ENCODE data around the gene DBF4. TPM values are rescaled to one million over a fixed set of nuclear protein-coding genes. Genes with fewer than 3 reads are reported as not detected.

Gene DBF4
- total RNA-seq, 1 experiment from 2014 or later = 55.4 TPM

- DNase-seq (ENCODE audit: low spot score) (no peak), ATAC-seq (no peak)
- H3K4me3 Mint-ChIP-seq = no peak overlapping the region
- CTCF ChIA-PET = no interaction called here
- no peaks in the 10 kb centered on the region for H3K9me3 Mint-ChIP-seq
- POLR2A ChIA-PET = no interaction called here
- peak overlapping the region; percentile 37 for H3K27ac Mint-ChIP-seq
- H3K36me3 Mint-ChIP-seq = peaks cover 65% of the 10 kb centered on the region
- no peaks in the 10 kb centered on the region for H3K4me1 Mint-ChIP-seq
- no peak for TF ChIP-seq SOX15 (CRISPR knock-in tag; IDR thresholded peaks at IDR 0.05)
- TF ChIP-seq, protein P1, sequence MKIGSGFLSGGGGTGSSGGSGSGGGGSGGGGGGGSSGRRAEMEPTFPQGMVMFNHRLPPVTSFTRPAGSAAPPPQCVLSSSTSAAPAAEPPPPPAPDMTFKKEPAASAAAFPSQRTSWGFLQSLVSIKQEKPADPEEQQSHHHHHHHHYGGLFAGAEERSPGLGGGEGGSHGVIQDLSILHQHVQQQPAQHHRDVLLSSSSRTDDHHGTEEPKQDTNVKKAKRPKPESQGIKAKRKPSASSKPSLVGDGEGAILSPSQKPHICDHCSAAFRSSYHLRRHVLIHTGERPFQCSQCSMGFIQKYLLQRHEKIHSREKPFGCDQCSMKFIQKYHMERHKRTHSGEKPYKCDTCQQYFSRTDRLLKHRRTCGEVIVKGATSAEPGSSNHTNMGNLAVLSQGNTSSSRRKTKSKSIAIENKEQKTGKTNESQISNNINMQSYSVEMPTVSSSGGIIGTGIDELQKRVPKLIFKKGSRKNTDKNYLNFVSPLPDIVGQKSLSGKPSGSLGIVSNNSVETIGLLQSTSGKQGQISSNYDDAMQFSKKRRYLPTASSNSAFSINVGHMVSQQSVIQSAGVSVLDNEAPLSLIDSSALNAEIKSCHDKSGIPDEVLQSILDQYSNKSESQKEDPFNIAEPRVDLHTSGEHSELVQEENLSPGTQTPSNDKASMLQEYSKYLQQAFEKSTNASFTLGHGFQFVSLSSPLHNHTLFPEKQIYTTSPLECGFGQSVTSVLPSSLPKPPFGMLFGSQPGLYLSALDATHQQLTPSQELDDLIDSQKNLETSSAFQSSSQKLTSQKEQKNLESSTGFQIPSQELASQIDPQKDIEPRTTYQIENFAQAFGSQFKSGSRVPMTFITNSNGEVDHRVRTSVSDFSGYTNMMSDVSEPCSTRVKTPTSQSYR (CRISPR knock-in tag; IDR thresholded peaks at IDR 0.05) = no peak
- no peaks in the 10 kb centered on the region for H3K27me3 Mint-ChIP-seq (ENCODE audit: low read depth)
Observed at GRCh38 chr7:87895363-87895762, 19.1 kb downstream of the DBF4 start.

- CTCF ChIA-PET = no interaction called here
- DNase-seq (ENCODE audit: low spot score) (no peak), ATAC-seq (no peak)
- Mint-ChIP-seq H3K9me3 (no peaks in the 10 kb centered on the region), H3K4me3 (no peak overlapping the region), H3K27me3 (ENCODE audit: low read depth) (no peaks in the 10 kb centered on the region), H3K36me3 (peaks cover 67% of the 10 kb centered on the region), H3K4me1 (no peaks in the 10 kb centered on the region), H3K27ac (no peak overlapping the region)
- POLR2A ChIA-PET = no interaction called here
- TF ChIP-seq FOXJ3 (CRISPR knock-in tag; IDR thresholded peaks at IDR 0.05; ENCODE audit: borderline replicate concordance) = no peak
- TF ChIP-seq ZNF263 (CRISPR knock-in tag; IDR thresholded peaks at IDR 0.05; ENCODE audit: low read depth) = no peak
- no peak for TF ChIP-seq GRHL2 (CRISPR knock-in tag; IDR thresholded peaks at IDR 0.05; ENCODE audit: insufficient replicate concordance, severe bottlenecking)
- TF ChIP-seq, protein P2, sequence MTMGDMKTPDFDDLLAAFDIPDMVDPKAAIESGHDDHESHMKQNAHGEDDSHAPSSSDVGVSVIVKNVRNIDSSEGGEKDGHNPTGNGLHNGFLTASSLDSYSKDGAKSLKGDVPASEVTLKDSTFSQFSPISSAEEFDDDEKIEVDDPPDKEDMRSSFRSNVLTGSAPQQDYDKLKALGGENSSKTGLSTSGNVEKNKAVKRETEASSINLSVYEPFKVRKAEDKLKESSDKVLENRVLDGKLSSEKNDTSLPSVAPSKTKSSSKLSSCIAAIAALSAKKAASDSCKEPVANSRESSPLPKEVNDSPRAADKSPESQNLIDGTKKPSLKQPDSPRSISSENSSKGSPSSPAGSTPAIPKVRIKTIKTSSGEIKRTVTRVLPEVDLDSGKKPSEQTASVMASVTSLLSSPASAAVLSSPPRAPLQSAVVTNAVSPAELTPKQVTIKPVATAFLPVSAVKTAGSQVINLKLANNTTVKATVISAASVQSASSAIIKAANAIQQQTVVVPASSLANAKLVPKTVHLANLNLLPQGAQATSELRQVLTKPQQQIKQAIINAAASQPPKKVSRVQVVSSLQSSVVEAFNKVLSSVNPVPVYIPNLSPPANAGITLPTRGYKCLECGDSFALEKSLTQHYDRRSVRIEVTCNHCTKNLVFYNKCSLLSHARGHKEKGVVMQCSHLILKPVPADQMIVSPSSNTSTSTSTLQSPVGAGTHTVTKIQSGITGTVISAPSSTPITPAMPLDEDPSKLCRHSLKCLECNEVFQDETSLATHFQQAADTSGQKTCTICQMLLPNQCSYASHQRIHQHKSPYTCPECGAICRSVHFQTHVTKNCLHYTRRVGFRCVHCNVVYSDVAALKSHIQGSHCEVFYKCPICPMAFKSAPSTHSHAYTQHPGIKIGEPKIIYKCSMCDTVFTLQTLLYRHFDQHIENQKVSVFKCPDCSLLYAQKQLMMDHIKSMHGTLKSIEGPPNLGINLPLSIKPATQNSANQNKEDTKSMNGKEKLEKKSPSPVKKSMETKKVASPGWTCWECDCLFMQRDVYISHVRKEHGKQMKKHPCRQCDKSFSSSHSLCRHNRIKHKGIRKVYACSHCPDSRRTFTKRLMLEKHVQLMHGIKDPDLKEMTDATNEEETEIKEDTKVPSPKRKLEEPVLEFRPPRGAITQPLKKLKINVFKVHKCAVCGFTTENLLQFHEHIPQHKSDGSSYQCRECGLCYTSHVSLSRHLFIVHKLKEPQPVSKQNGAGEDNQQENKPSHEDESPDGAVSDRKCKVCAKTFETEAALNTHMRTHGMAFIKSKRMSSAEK (CRISPR knock-in tag; IDR thresholded peaks at IDR 0.05; ENCODE audit: borderline replicate concordance) = no peak
- TF ChIP-seq JAZF1 (CRISPR knock-in tag; IDR thresholded peaks at IDR 0.05) = no peak
- no peak for TF ChIP-seq CDX4 (CRISPR knock-in tag; IDR thresholded peaks at IDR 0.05; ENCODE audit: borderline replicate concordance)
- TF ChIP-seq ESRRA (CRISPR knock-in tag; IDR thresholded peaks at IDR 0.05; ENCODE audit: borderline replicate concordance) = no peak
- TF ChIP-seq NR2C2 (CRISPR knock-in tag; IDR thresholded peaks at IDR 0.05) = no peak
- TF ChIP-seq, protein P3, sequence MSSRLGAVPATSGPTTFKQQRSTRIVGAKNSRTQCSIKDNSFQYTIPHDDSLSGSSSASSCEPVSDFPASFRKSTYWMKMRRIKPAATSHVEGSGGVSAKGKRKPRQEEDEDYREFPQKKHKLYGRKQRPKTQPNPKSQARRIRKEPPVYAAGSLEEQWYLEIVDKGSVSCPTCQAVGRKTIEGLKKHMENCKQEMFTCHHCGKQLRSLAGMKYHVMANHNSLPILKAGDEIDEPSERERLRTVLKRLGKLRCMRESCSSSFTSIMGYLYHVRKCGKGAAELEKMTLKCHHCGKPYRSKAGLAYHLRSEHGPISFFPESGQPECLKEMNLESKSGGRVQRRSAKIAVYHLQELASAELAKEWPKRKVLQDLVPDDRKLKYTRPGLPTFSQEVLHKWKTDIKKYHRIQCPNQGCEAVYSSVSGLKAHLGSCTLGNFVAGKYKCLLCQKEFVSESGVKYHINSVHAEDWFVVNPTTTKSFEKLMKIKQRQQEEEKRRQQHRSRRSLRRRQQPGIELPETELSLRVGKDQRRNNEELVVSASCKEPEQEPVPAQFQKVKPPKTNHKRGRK (CRISPR knock-in tag; IDR thresholded peaks at IDR 0.05; ENCODE audit: borderline replicate concordance) = no peak
- no peak for TF ChIP-seq MLX (CRISPR knock-in tag; IDR thresholded peaks at IDR 0.05)
- TF ChIP-seq RELA (CRISPR knock-in tag; IDR thresholded peaks at IDR 0.05; ENCODE audit: borderline replicate concordance) = no peak
- no peak for TF ChIP-seq FOXK1 (CRISPR knock-in tag; IDR thresholded peaks at IDR 0.05)
- TF ChIP-seq, protein P1 (CRISPR knock-in tag; IDR thresholded peaks at IDR 0.05) = no peak
- TF ChIP-seq TCF7 (CRISPR knock-in tag; IDR thresholded peaks at IDR 0.05; ENCODE audit: low read depth) = no peak
- TF ChIP-seq CBFB (CRISPR knock-in tag; IDR thresholded peaks at IDR 0.05; ENCODE audit: low read depth) = no peak
- TF ChIP-seq TP53 (CRISPR knock-in tag; IDR thresholded peaks at IDR 0.05) = no peak
- TF ChIP-seq ZNF121 (CRISPR knock-in tag; IDR thresholded peaks at IDR 0.05) = no peak
- TF ChIP-seq E2F4 (CRISPR knock-in tag; IDR thresholded peaks at IDR 0.05; ENCODE audit: borderline replicate concordance, low read depth) = no peak
Observed at GRCh38 chr7:87899255-87899654, 23.0 kb downstream of the DBF4 start.
